AG04450 (cell line): ENCODE data around the gene RALGPS1. TPM values are rescaled to one million over a fixed set of nuclear protein-coding genes. Genes with fewer than 3 reads are reported as not detected.

Experiments
- CTCF ChIA-PET: fragments of 300-600, 350-600 bp; formaldehyde crosslinking; extraction: SDS; loops from one replicate; lab custom pipeline; 2022; ENCODE audit warnings: antibody characterized with exemption, inconsistent platforms; lab: Charles Lee
- POLR2A ChIA-PET: fragments of 350-600 bp; formaldehyde crosslinking; extraction: SDS; loops from one replicate; lab custom pipeline; 2021; ENCODE audit warnings: antibody characterized with exemption, inconsistent platforms; lab: Yijun Ruan, JAX
- DNase-seq: peaks from one replicate; pipeline ENCODE4 v3.0.0-alpha.2; 2011; ENCODE audit warnings: low read depth, low spot score
- H3K27ac ChIP-seq: one replicate; pipeline ENCODE4 v1.5.1; 2012; ENCODE audit warnings: low read depth, low read length, control low read depth
- H3K27me3 ChIP-seq: one replicate; pipeline ENCODE4 v1.6.0; 2012; ENCODE audit warnings: low read length; ENCODE audit not compliant: control insufficient read depth, insufficient read depth
- H3K4me3 ChIP-seq: 2 replicates; pipeline ENCODE4 v1.5.1; 2011; ENCODE audit warnings: mild to moderate bottlenecking, low read depth, low read length, control low read depth
- H3K9me3 ChIP-seq: 2 replicates; pipeline ENCODE4 v1.5.1; 2012; ENCODE audit warnings: low read length; ENCODE audit not compliant: control insufficient read depth, insufficient read depth
- CTCF ChIP-seq: IDR thresholded peaks from 2 replicates; pipeline ENCODE4 v1.5.1; 2011; ENCODE audit warnings: low read depth, low read length, control low read depth, inconsistent platforms
- polyA plus RNA-seq: library from polyadenylated mRNA; depleted of rRNA; stranded (reverse); fragments of >200 nt; gene quantifications from 2 replicates; pipeline ENCODE4 v1.2.3, GENCODE V29; 2011

The RALGPS1 gene
- polyA plus RNA-seq, 1 experiment: 4.6 TPM

GRCh38 chr9:127209948-127210640 is 295.5 kb downstream of the RALGPS1 start:
- ChIA-PET CTCF (no interaction called here), POLR2A (interaction anchor here (0.8 to 1.1 kb wide), 2 partner anchors 14 to 241 kb away, joined by 3 to 4 read pairs; no protein-coding TSS in a partner anchor)
- no peak overlapping the region for H3K27ac ChIP-seq
- H3K9me3 ChIP-seq: no peaks in the 10 kb centered on the region; the same call in 1 of the 2 replicates
- H3K27me3 ChIP-seq: peaks cover 33% of the 10 kb centered on the region
- TF ChIP-seq CTCF: no peak
- H3K4me3 ChIP-seq: no peak overlapping the region
- no peak for DNase-seq

GRCh38 chr9:127210851-127211730 is 296.5 kb downstream of the RALGPS1 start:
- Histone ChIP-seq H3K27ac (peak overlapping the region; percentile 21), H3K9me3 (no peaks in the 10 kb centered on the region; the same call in 1 of the 2 replicates), H3K27me3 (peaks cover 33% of the 10 kb centered on the region), H3K4me3 (no peak overlapping the region)
- no peak for TF ChIP-seq CTCF
- ChIA-PET POLR2A (interaction anchor here (1.1 kb wide), 1 partner anchor 13 kb away, joined by 4 read pairs; no protein-coding TSS in a partner anchor), CTCF (no interaction called here)
- DNase-seq: no peak

GRCh38 chr9:127211983-127212382 is 297.4 kb downstream of the RALGPS1 start:
- no peak for DNase-seq
- Histone ChIP-seq H3K27me3 (peaks cover 33% of the 10 kb centered on the region), H3K4me3 (no peak overlapping the region), H3K9me3 (no peaks in the 10 kb centered on the region; the same call in 1 of the 2 replicates), H3K27ac (no peak overlapping the region)
- CTCF ChIA-PET: interaction anchor here (0.6 kb wide), 1 partner anchor 271 kb away, joined by 4 read pairs; no protein-coding TSS in a partner anchor
- POLR2A ChIA-PET: no interaction called here
- no peak for TF ChIP-seq CTCF

- no peak overlapping the region for H3K4me3 ChIP-seq
- ChIA-PET POLR2A (no interaction called here), CTCF (no interaction called here)
- H3K27me3 ChIP-seq: peaks cover 31% of the 10 kb centered on the region
- TF ChIP-seq CTCF: no peak
- H3K27ac ChIP-seq: no peak overlapping the region
- H3K9me3 ChIP-seq: no peaks in the 10 kb centered on the region; the same call in 1 of the 2 replicates
- DNase-seq: no peak
These were observed 297.9 kb downstream of the RALGPS1 start for GRCh38 chr9:127212453-127212852.
